Pancreas (tissue), 10 donors: Measurements from ENCODE around the gene FARP2. TPM values are rescaled to one million over a fixed set of nuclear protein-coding genes. Genes with fewer than 3 reads are reported as not detected.
A peak's percentile ranks its signal among the peaks of the same experiment; 100 is the strongest.

Source experiments
- ATAC-seq, 4 donors: fragments of 200-7000 bp; cut with Tn5 transposase; one replicate each; pipeline versions ENCODE4 v1.8.0 to v1.9.1; 2020; ENCODE audit warnings: mild to moderate bottlenecking in 4 of 4, moderate library complexity in 4 of 4
- DNase-seq, 6 donors: peaks; one replicate each; pipeline ENCODE4 v3.0.0-alpha.2; 2020
- FAIRE-seq: peaks from 2 replicates; lab custom pipeline; 2012; peaks lifted over from hg19 to GRCh38; lab: Jason Lieb, UNC
- H3K27ac ChIP-seq, 4 donors: fragments of 200-600 bp; sonication (generic); 1 replicate in 3 of 4; 2 replicates in 1 of 4; pipeline versions ENCODE4 v1.5.0 to v1.8.0; 2020
- H3K27me3 ChIP-seq, 4 donors: fragments of 200-600 bp; one replicate each; pipeline ENCODE4 v1.8.0; 2021
- H3K36me3 ChIP-seq, 3 donors: fragments of 200-600 bp; sonication (generic) in 1 of 3; one replicate each; pipeline versions ENCODE4 v1.5.0 to v1.8.0; 2020 to 2021
- H3K4me1 ChIP-seq, 3 donors: fragments of 200-600 bp; one replicate each; pipeline ENCODE4 v1.8.0; 2021
- H3K4me3 ChIP-seq, 4 donors: fragments of 200-600 bp; sonication (generic) in 2 of 4; one replicate each; pipeline versions ENCODE4 v1.5.0 to v1.8.0; 2020 to 2021
- H3K9me3 ChIP-seq, 4 donors: fragments of 200-600 bp; one replicate each; pipeline ENCODE4 v1.8.0; 2021
- WGBS, 2 donors: extraction: QIAGEN DNeasy Blood & Tissue Kit; methylation state at CpG; one replicate each; pipeline ENCODE4 v1.1.7; 2013; 5-methylcytosine and 5-hydroxymethylcytosine counted together
- intact Hi-C, 3 donors: fragments of 100-400 bp; cut with DNase I; formaldehyde crosslinking; loops; one replicate each; pipeline versions ENCODE4 v1.11.1 to v1.14.2; 2022
- polyA plus RNA-seq, 2 donors: library from polyadenylated mRNA; stranded (reverse); fragments of 200-250 nt; gene quantifications; one replicate each; pipeline ENCODE4 v1.2.3, GENCODE V29; 2013
- total RNA-seq, 6 donors: library from RNA; stranded (reverse); fragmentation: NEBNext Ultra II Directional in 4 of 6; extraction: Animal tissue kit (Norgen Biotek cat#: 25700) in 4 of 6; gene quantifications; one replicate each; pipeline versions ENCODE4 v1.2.1 to v1.2.4, GENCODE V29; 2021 to 2023
- TF ChIP-seq, protein P1 (sequence below), 4 donors: fragments of 200-600 bp; sonication (generic) in 3 of 4; IDR thresholded peaks; one replicate each; pipeline versions ENCODE4 v1.5.0 to v1.8.0; 2021; ENCODE audit warnings: antibody characterized with exemption in 4 of 4
- donor health status: healthy with polysubstance abuse.
- donor health status: DM: no; HTN: no; CAD: no; lungs with moderate emphysema.
- donor health status: DM: no; HTN: no; CAD: no.
- donor health status: control.
- donor health status: control.
- donor health status: Bipolar disorder and iron deficiency.
- donor health status: DM: yes; HTN: yes; CAD: no.
- donor health status: DM: no; HTN: no; CAD: no.
- donor health status: DM: no; HTN: no; CAD: no.
- donor health status: DM: yes; HTN: yes; CAD: no.

Gene FARP2
- total and polyA plus RNA-seq, 8 donors: 16.9 to 44.9 (median 25.8) TPM

DNA sequence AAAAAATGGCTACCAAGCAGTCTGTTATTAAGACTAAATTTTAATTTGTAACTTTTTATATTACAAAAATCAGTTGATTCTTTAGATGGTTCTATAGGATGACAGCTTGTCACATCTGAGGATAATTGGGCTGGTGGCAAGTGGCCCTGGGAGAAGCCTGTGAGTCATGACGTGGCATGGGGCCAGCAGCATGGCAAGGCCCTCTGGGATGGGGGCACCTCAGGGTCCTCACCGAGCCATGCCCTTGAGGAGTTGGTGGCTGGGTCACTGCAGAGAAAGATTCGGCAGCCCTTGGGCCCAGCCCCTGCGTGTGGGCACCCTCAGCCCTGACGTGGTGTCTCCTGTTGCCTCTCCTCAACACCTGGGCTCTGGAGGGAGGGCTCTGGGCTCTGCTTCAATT is 102.6 kb downstream of the FARP2 start:
- TF ChIP-seq, protein P1, sequence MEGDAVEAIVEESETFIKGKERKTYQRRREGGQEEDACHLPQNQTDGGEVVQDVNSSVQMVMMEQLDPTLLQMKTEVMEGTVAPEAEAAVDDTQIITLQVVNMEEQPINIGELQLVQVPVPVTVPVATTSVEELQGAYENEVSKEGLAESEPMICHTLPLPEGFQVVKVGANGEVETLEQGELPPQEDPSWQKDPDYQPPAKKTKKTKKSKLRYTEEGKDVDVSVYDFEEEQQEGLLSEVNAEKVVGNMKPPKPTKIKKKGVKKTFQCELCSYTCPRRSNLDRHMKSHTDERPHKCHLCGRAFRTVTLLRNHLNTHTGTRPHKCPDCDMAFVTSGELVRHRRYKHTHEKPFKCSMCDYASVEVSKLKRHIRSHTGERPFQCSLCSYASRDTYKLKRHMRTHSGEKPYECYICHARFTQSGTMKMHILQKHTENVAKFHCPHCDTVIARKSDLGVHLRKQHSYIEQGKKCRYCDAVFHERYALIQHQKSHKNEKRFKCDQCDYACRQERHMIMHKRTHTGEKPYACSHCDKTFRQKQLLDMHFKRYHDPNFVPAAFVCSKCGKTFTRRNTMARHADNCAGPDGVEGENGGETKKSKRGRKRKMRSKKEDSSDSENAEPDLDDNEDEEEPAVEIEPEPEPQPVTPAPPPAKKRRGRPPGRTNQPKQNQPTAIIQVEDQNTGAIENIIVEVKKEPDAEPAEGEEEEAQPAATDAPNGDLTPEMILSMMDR (IDR thresholded peaks at IDR 0.05): no peak
- no peak for ATAC-seq
- 92 to 95% methylated on average over 5 of the region's 5 CpGs for WGBS, 2 donors
- intact Hi-C loops: no loop called here
- peak in 2 of 6 donors; percentile 54 to 71 for DNase-seq
- H3K4me1 ChIP-seq: peaks cover 14 to 15% (median 14%) of the 10 kb centered on the region in 3 donors
- H3K36me3 ChIP-seq: no peaks in the 10 kb centered on the region
- H3K4me3 ChIP-seq: no peak overlapping the region
- H3K27me3 ChIP-seq: no peaks in the 10 kb centered on the region
- no peaks in the 10 kb centered on the region for H3K9me3 ChIP-seq
- FAIRE-seq: no peak
- H3K27ac ChIP-seq: no peak overlapping the region

DNA sequence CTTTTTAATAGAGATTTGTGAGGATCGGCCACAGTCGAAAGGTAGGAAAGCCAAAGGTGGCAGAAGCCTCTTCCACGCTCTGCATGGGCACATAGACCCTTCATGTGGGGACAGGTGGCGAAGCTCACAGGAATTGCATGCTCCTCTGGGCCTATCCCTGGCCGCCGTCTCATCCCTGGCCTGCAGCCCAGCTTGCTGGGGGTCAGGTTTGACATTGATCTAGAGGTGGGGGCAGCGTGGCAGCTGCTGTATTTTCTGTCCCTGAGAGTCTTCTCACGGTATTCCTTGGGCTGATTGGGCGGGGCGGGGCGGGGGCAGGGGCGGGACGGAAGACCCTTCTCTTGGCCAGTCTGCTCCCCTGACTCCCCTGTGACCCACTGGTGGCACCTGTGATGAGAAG is 103.4 kb downstream of the FARP2 start:
- H3K9me3 ChIP-seq: no peaks in the 10 kb centered on the region
- DNase-seq (no peak), FAIRE-seq (no peak), ATAC-seq (no peak)
- H3K27ac ChIP-seq: no peak overlapping the region
- no peak overlapping the region for H3K4me3 ChIP-seq
- intact Hi-C loops: no loop called here
- TF ChIP-seq, protein P1 (IDR thresholded peaks at IDR 0.05): no peak
- no peaks in the 10 kb centered on the region for H3K36me3 ChIP-seq
- H3K4me1 ChIP-seq: peaks cover 14 to 15% (median 14%) of the 10 kb centered on the region in 3 donors
- 89 to 96% methylated on average over 13 of the region's 13 CpGs for WGBS, 2 donors
- H3K27me3 ChIP-seq: no peaks in the 10 kb centered on the region

DNA sequence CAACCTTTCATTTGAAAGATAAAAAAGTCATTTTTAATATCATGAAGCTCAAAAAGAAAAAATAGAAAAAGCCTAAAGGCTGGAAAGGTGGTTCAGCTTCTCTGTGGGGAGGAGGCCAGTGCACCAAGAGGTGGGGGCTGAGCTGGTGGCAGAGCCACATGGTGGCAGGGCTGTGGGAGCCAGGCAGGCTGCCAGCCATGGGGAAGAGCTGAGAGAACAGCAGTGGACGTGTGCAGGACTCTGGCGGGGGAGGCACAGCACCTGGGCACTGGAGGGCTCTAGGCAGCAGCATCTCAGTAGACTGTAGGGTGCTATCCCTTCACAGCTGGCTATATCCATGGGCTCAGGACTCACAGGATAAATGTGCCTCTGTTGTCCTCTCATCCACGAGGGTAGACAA is 104.5 kb downstream of the FARP2 start:
- DNase-seq (peak in 1 of 6 donors; percentile 42), FAIRE-seq (no peak), ATAC-seq (peak in 2 of 4 donors; percentile 11 to 26)
- Histone ChIP-seq H3K36me3 (no peaks in the 10 kb centered on the region), H3K27ac (no peak overlapping the region), H3K27me3 (no peaks in the 10 kb centered on the region), H3K9me3 (no peaks in the 10 kb centered on the region), H3K4me1 (peaks cover 14 to 15% (median 14%) of the 10 kb centered on the region in 3 donors), H3K4me3 (no peak overlapping the region)
- intact Hi-C loops: no loop called here
- TF ChIP-seq, protein P1 (IDR thresholded peaks at IDR 0.05): no peak
- WGBS, 2 donors: 63 to 67% methylated on average over 3 of the region's 3 CpGs

DNA sequence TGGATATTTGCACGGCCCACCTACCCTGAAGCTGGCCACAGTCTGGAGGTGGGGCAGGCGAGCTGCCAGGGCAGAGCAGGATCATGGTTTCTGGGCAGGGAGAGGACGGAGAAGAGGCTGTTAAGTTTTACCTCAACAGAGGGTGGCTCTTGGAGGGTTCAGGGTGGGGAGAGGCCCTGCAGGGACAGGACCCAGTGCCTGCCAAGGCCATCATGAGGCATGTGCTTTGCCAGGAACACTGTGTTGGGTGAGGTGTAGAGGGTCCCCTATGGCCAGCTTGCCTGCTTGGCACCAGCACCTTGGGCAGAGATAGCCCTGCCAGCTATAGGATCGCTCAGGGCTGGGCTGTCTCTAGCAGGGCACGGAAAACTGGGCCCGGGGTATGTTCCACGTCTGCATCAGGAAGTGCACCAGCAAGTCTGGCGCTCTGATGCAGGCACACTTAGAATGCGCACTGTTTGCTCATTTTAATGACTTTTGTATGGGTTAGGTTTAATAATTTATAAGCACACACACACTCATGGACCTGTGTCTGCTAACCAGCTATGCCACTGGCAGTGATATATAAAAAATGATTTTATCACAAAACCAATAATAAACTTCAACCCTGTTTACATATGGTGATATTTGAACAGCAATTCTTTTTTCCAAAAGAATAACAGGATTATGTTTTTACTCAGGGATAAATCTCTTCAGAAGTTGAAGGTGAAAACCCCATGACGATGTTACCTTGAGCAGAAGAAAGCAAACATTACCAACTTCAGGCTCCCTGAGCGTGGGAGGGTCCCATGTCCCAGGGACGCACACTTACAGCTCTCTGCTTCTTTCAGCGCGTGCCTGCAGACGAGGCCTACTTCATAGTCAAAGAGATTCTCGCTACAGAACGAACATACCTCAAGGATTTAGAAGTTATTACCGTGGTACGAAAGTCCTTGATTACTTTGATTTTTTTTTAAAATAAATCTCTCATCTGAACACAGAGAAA is 105.9 kb downstream of the FARP2 start:
- intact Hi-C loops: no loop called here
- H3K27ac ChIP-seq: peak overlapping the region; percentile 48 to 70 (median 60)
- ATAC-seq: peak; percentile 71 to 82 (median 82)
- peaks cover 14 to 15% (median 14%) of the 10 kb centered on the region in 3 donors for H3K4me1 ChIP-seq
- 27 to 28% methylated on average over 19 of the region's 19 CpGs for WGBS, 2 donors
- no peak overlapping the region for H3K4me3 ChIP-seq
- no peak for FAIRE-seq
- TF ChIP-seq, protein P1 (IDR thresholded peaks at IDR 0.05): no peak
- DNase-seq: peak in 3 of 6 donors; percentile 39 to 46 (median 43)
- H3K27me3 ChIP-seq: no peaks in the 10 kb centered on the region
- no peaks in the 10 kb centered on the region for H3K36me3 ChIP-seq
- no peaks in the 10 kb centered on the region for H3K9me3 ChIP-seq
